ENCODE results near the gene ARMC9. TPM values are rescaled to one million over a fixed set of nuclear protein-coding genes. Genes with fewer than 3 reads are reported as not detected.

Gene ARMC9
- total RNA-seq, 4 donors from 2014 or later = 6.5 to 11.5 (median 9.3) TPM

GRCh38 chr2:231204581-231204980 lies 6.2 kb downstream of the ARMC9 start:
- H3K36me3 ChIP-seq = no peaks in the 10 kb centered on the region
- H3K27ac ChIP-seq = no peak overlapping the region
- H3K27me3 ChIP-seq = no peaks in the 10 kb centered on the region
- no peak overlapping the region for H3K4me3 ChIP-seq
- H3K9me3 ChIP-seq = no peaks in the 10 kb centered on the region
- WGBS = 88% methylated on average over 5 of the region's 5 CpGs
- DNase-seq (ENCODE audit: low spot score in 2 of 2) = peak; percentile 46 to 55
- peaks cover 12% of the 10 kb centered on the region for H3K4me1 ChIP-seq
- no peak for TF ChIP-seq EP300 (IDR thresholded peaks at IDR 0.05)
- no peak for TF ChIP-seq POLR2A (IDR thresholded peaks at IDR 0.05)
- no peak for TF ChIP-seq POLR2AphosphoS5 (IDR thresholded peaks at IDR 0.05)
- TF ChIP-seq CTCF (IDR thresholded peaks at IDR 0.05) = no peak

- no peaks in the 10 kb centered on the region for H3K4me1 ChIP-seq
- no peaks in the 10 kb centered on the region for H3K9me3 ChIP-seq
- peaks cover 8% of the 10 kb centered on the region for H3K36me3 ChIP-seq
- no peak overlapping the region for H3K27ac ChIP-seq
- no peak for DNase-seq (ENCODE audit: low spot score in 2 of 2)
- WGBS = 85% methylated on average over 4 of the region's 4 CpGs
- no peak for TF ChIP-seq POLR2AphosphoS5 (IDR thresholded peaks at IDR 0.05)
- no peak for TF ChIP-seq CTCF (IDR thresholded peaks at IDR 0.05)
- no peak for TF ChIP-seq POLR2A (IDR thresholded peaks at IDR 0.05)
- no peak for TF ChIP-seq EP300 (IDR thresholded peaks at IDR 0.05)
- no peak overlapping the region for H3K4me3 ChIP-seq
- H3K27me3 ChIP-seq = no peaks in the 10 kb centered on the region
These were observed 9.3 kb downstream of the ARMC9 start for GRCh38 chr2:231207734-231208133.

- Histone ChIP-seq H3K36me3 (peaks cover 8% of the 10 kb centered on the region), H3K4me1 (no peaks in the 10 kb centered on the region), H3K4me3 (no peak overlapping the region), H3K9me3 (no peaks in the 10 kb centered on the region), H3K27ac (no peak overlapping the region), H3K27me3 (no peaks in the 10 kb centered on the region)
- no peak for DNase-seq (ENCODE audit: low spot score in 2 of 2)
- 74% methylated on average over 3 of the region's 3 CpGs for WGBS
- TF ChIP-seq POLR2AphosphoS5 (IDR thresholded peaks at IDR 0.05) (no peak), POLR2A (IDR thresholded peaks at IDR 0.05) (no peak), EP300 (IDR thresholded peaks at IDR 0.05) (no peak), CTCF (IDR thresholded peaks at IDR 0.05) (no peak)
These were observed 12.4 kb downstream of the ARMC9 start for GRCh38 chr2:231210782-231211181.

GRCh38 chr2:231211486-231211885 lies 13.1 kb downstream of the ARMC9 start:
- DNase-seq (ENCODE audit: low spot score in 2 of 2) = no peak
- no peaks in the 10 kb centered on the region for H3K4me1 ChIP-seq
- H3K27me3 ChIP-seq = no peaks in the 10 kb centered on the region
- peaks cover 8% of the 10 kb centered on the region for H3K36me3 ChIP-seq
- H3K9me3 ChIP-seq = no peaks in the 10 kb centered on the region
- H3K4me3 ChIP-seq = no peak overlapping the region
- H3K27ac ChIP-seq = no peak overlapping the region
- no peak for TF ChIP-seq EP300 (IDR thresholded peaks at IDR 0.05)
- TF ChIP-seq CTCF (IDR thresholded peaks at IDR 0.05) = no peak
- no peak for TF ChIP-seq POLR2AphosphoS5 (IDR thresholded peaks at IDR 0.05)
- TF ChIP-seq POLR2A (IDR thresholded peaks at IDR 0.05) = no peak
- WGBS = 37% methylated on average over 2 of the region's 2 CpGs

- TF ChIP-seq CTCF (IDR thresholded peaks at IDR 0.05) (no peak), POLR2A (IDR thresholded peaks at IDR 0.05) (no peak), POLR2AphosphoS5 (IDR thresholded peaks at IDR 0.05) (no peak)
- peak in 1 of 2 donors; percentile 58 for DNase-seq (ENCODE audit: low spot score in 2 of 2)
- Histone ChIP-seq H3K4me3 (no peak overlapping the region), H3K36me3 (peaks cover 11% of the 10 kb centered on the region), H3K27me3 (no peaks in the 10 kb centered on the region), H3K9me3 (no peaks in the 10 kb centered on the region), H3K4me1 (no peaks in the 10 kb centered on the region), H3K27ac (no peak overlapping the region)
- whole genome bisulfite sequencing = 90% methylated on average over 6 of the region's 6 CpGs
These were observed 14.0 kb downstream of the ARMC9 start for GRCh38 chr2:231212329-231212845.

All from suprapubic skin (tissue), 4 donors.